Pancreas (tissue), 10 donors: ENCODE data around the gene NTF3. TPM values are rescaled to one million over a fixed set of nuclear protein-coding genes. Genes with fewer than 3 reads are reported as not detected.

Source experiments
- ATAC-seq, 4 donors: fragments of 200-7000 bp; cut with Tn5 transposase; one replicate each; pipeline versions ENCODE4 v1.8.0 to v1.9.1; 2020; ENCODE audit warnings: mild to moderate bottlenecking in 4 of 4, moderate library complexity in 4 of 4
- DNase-seq, 6 donors: peaks; one replicate each; pipeline ENCODE4 v3.0.0-alpha.2; 2020
- FAIRE-seq: peaks from 2 replicates; lab custom pipeline; 2012; peaks lifted over from hg19 to GRCh38; lab: Jason Lieb, UNC
- H3K27ac ChIP-seq, 4 donors: fragments of 200-600 bp; sonication (generic); 1 replicate in 3 of 4; 2 replicates in 1 of 4; pipeline versions ENCODE4 v1.5.0 to v1.8.0; 2020
- H3K27me3 ChIP-seq, 4 donors: fragments of 200-600 bp; one replicate each; pipeline ENCODE4 v1.8.0; 2021
- H3K36me3 ChIP-seq, 3 donors: fragments of 200-600 bp; sonication (generic) in 1 of 3; one replicate each; pipeline versions ENCODE4 v1.5.0 to v1.8.0; 2020 to 2021
- H3K4me1 ChIP-seq, 3 donors: fragments of 200-600 bp; one replicate each; pipeline ENCODE4 v1.8.0; 2021
- H3K4me3 ChIP-seq, 4 donors: fragments of 200-600 bp; sonication (generic) in 2 of 4; one replicate each; pipeline versions ENCODE4 v1.5.0 to v1.8.0; 2020 to 2021
- H3K9me3 ChIP-seq, 4 donors: fragments of 200-600 bp; one replicate each; pipeline ENCODE4 v1.8.0; 2021
- WGBS, 2 donors: extraction: QIAGEN DNeasy Blood & Tissue Kit; methylation state at CpG; one replicate each; pipeline ENCODE4 v1.1.7; 2013; 5-methylcytosine and 5-hydroxymethylcytosine counted together
- intact Hi-C, 3 donors: fragments of 100-400 bp; cut with DNase I; formaldehyde crosslinking; loops; one replicate each; pipeline versions ENCODE4 v1.11.1 to v1.14.2; 2022
- polyA plus RNA-seq, 2 donors: library from polyadenylated mRNA; stranded (reverse); fragments of 200-250 nt; gene quantifications; one replicate each; pipeline ENCODE4 v1.2.3, GENCODE V29; 2013
- total RNA-seq, 6 donors: library from RNA; stranded (reverse); fragmentation: NEBNext Ultra II Directional in 4 of 6; extraction: Animal tissue kit (Norgen Biotek cat#: 25700) in 4 of 6; gene quantifications; one replicate each; pipeline versions ENCODE4 v1.2.1 to v1.2.4, GENCODE V29; 2021 to 2023
- TF ChIP-seq, protein P1 (sequence below), 4 donors: fragments of 200-600 bp; sonication (generic) in 3 of 4; IDR thresholded peaks; one replicate each; pipeline versions ENCODE4 v1.5.0 to v1.8.0; 2021; ENCODE audit warnings: antibody characterized with exemption in 4 of 4
- donor health status: healthy with polysubstance abuse.
- donor health status: DM: no; HTN: no; CAD: no; lungs with moderate emphysema.
- donor health status: DM: no; HTN: no; CAD: no.
- donor health status: control.
- donor health status: control.
- donor health status: Bipolar disorder and iron deficiency.
- donor health status: DM: yes; HTN: yes; CAD: no.
- donor health status: DM: no; HTN: no; CAD: no.
- donor health status: DM: no; HTN: no; CAD: no.
- donor health status: DM: yes; HTN: yes; CAD: no.

Gene NTF3
- total and polyA plus RNA-seq, 8 donors = 0.46 to 0.63 TPM; not detected in 6

DNA sequence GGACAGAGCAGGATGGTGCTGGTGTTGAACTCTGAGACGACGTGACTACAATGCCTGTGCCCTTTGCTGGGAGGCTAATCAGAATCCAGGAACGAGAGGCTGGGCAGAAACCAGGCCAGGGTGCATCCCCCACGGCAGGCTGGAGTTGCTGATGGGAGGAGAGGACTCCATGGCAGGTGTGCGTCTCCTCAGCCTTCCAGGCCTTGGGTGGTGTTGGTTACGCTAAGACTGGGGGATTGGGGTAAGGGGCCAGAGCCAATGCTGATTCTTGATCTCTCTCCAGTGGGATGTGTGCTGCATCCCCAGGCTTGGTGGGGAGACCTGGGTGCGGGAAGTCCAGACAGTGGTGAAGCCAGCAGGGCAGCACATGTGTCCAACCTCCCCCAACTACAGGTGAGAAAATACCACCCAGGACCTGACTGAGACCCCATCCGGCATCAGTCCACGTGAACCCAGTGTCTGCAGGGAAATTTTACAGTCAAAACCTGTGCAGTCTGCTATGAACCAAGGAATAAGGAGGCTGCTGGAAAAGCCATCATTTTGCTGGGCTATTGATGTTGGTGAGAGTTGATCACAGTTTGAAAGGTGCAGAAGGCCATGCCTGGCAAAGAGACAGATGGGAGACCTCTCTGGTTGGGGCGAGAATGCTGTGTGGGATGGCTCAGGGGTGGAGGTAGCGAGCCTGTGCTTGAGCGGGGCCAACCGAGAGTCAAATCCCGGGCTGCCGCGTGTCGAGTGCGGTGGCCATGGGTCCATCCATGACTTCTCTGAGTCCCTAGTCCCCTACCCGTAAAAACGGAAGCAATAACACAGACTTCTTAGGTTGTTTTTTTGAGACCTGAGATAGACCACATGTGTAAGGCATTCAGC is 89.8 kb downstream of the NTF3 start:
- ATAC-seq (no peak), FAIRE-seq (no peak), DNase-seq (no peak)
- Histone ChIP-seq H3K27ac (no peak overlapping the region), H3K27me3 (no peaks in the 10 kb centered on the region), H3K36me3 (no peaks in the 10 kb centered on the region), H3K4me3 (no peak overlapping the region), H3K4me1 (no peaks in the 10 kb centered on the region), H3K9me3 (no peaks in the 10 kb centered on the region)
- WGBS, 2 donors = 76 to 79% methylated on average over 20 of the region's 20 CpGs
- TF ChIP-seq, protein P1, sequence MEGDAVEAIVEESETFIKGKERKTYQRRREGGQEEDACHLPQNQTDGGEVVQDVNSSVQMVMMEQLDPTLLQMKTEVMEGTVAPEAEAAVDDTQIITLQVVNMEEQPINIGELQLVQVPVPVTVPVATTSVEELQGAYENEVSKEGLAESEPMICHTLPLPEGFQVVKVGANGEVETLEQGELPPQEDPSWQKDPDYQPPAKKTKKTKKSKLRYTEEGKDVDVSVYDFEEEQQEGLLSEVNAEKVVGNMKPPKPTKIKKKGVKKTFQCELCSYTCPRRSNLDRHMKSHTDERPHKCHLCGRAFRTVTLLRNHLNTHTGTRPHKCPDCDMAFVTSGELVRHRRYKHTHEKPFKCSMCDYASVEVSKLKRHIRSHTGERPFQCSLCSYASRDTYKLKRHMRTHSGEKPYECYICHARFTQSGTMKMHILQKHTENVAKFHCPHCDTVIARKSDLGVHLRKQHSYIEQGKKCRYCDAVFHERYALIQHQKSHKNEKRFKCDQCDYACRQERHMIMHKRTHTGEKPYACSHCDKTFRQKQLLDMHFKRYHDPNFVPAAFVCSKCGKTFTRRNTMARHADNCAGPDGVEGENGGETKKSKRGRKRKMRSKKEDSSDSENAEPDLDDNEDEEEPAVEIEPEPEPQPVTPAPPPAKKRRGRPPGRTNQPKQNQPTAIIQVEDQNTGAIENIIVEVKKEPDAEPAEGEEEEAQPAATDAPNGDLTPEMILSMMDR (IDR thresholded peaks at IDR 0.05) = no peak
- intact Hi-C loops = no loop called here

DNA sequence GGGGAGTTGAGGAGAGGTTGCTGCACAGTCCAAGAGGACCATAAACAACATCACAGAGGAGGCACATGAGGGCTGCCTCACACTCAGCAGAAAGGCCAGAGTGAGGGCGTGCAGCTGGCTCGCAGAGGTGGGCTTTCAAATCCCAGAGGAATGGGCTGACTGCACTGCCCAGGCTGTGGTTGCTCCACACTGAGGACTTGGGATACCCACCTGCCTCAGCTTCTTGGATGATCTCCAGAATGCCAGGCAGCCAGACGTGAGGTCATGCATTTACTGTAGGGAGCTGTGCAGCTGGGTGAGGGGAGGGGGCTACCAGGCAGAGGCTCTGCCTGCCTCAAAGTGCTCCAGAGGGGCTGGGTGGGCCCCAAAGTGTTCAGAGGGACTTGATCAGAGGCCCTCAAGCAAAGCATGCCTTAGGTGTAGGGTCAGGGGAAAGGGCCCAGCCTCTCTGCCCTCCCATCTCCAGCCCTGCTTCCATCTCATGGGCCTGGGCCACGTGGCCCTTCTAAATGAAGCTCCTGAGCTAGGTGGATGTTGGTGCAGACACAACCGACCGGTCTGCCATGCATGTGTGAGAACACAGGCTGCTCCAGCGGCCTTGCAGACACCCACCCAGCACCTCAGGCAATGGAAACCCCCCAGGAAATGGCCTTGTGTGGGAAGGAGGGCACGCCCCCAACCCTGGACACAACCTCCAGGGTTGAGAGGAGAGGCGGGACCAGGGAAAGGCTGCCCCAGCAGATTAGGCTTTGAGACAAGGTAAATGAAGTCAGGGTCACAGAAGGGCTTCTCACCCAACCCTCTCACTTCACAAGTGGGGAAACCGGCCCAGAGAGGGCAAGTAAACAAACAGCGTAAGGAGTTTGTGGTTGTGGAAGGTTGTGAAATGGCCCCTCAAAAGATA is 90.8 kb downstream of the NTF3 start:
- H3K4me3 ChIP-seq = no peak overlapping the region
- H3K36me3 ChIP-seq = no peaks in the 10 kb centered on the region
- H3K9me3 ChIP-seq = no peaks in the 10 kb centered on the region
- ATAC-seq (no peak), DNase-seq (no peak), FAIRE-seq (no peak)
- TF ChIP-seq, protein P1 (IDR thresholded peaks at IDR 0.05) = no peak
- no peaks in the 10 kb centered on the region for H3K4me1 ChIP-seq
- WGBS, 2 donors = 69 to 76% methylated on average over 11 of the region's 11 CpGs
- no peaks in the 10 kb centered on the region for H3K27me3 ChIP-seq
- no peak overlapping the region for H3K27ac ChIP-seq
- intact Hi-C loops = no loop called here

DNA sequence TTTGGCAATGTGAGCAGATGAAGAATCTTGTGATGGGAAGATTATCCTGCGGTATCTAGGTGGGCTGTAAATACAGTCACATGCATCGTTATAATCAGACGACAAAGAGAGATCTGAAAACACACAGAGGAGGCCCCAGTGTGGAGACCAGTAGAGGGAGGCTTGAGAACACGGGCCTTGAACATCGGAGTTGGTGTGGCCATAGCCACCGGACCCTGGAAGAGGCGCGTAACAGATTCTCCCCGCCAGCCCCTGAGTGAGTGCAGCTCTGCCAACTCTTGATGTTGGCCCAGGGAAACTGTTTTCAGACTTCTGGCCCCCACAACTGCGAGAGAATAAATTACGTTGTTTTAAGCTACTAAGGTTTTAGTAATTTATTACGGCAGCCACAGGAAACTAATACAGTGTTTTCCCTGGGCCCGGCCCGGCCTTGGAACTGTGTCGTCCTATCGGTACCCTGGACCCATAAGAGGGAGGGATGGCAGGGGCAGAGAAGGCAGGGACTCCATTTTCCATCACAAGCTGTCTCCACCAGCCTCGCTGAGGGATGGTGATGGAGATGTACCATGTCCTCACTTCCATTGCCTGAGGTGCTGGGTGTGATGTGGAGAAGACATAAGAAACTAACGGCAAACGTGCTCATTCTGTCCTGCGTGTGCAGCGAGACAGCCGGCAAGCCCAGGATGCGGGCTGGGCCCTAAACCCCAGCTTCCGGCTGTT is 91.6 kb downstream of the NTF3 start:
- no peaks in the 10 kb centered on the region for H3K9me3 ChIP-seq
- no peaks in the 10 kb centered on the region for H3K27me3 ChIP-seq
- H3K36me3 ChIP-seq = no peaks in the 10 kb centered on the region
- ATAC-seq = no peak
- H3K4me1 ChIP-seq = no peaks in the 10 kb centered on the region
- H3K4me3 ChIP-seq = no peak overlapping the region
- H3K27ac ChIP-seq = no peak overlapping the region
- WGBS, 2 donors = 81 to 85% methylated on average over 24 of the region's 24 CpGs
- TF ChIP-seq, protein P1 (IDR thresholded peaks at IDR 0.05) = no peak
- intact Hi-C loops = no loop called here
- no peak for DNase-seq
- no peak for FAIRE-seq

DNA sequence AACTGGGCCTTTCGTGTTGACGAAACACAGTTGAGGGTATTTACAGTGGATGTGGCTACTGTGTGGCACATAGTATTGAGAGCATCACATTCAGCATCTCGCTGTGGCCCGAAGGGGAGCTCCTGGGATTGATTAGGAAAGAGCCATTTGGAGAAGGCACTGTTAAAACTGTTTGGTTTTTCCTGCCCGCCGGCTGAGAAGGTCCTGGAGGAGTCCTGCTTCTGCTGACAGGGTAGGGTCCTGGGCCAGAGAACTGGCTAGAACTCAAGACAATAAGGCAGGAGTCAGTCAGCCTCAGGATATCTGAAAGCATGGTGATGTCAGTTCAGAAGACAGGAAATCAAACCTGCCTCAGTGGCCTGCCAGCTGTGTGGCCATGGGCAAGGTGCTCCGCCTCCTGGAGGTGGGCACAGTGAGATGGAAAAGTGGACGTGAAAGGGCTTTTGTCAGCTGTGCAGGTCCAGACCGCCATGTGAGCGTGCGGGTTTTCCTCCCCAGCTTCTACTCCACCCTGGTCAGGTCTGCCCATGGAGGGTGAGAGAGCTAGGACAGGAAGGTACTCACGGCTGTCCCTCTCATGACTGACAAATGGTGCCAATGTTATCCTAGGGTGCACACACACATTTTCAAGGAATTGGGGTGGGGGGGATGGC is 92.3 kb downstream of the NTF3 start:
- FAIRE-seq (no peak), DNase-seq (no peak), ATAC-seq (no peak)
- peaks cover 0 to 6% (median 0%) of the 10 kb centered on the region in 4 donors for H3K27me3 ChIP-seq
- H3K9me3 ChIP-seq = no peaks in the 10 kb centered on the region
- intact Hi-C loops = no loop called here
- no peak overlapping the region for H3K4me3 ChIP-seq
- no peak overlapping the region for H3K27ac ChIP-seq
- TF ChIP-seq, protein P1 (IDR thresholded peaks at IDR 0.05) = no peak
- 77 to 86% methylated on average over 12 of the region's 12 CpGs for WGBS, 2 donors
- no peaks in the 10 kb centered on the region for H3K4me1 ChIP-seq
- H3K36me3 ChIP-seq = no peaks in the 10 kb centered on the region
